22Rv1 (cell line): ENCODE measurements around the gene HEYL.

Experiments
- ZFX ChIP-seq: fragments of 450-650 bp; IDR thresholded peaks from 2 replicates; pipeline ENCODE4 v1.6.1; 2017; ENCODE audit warnings: antibody characterized with exemption, borderline replicate concordance
- TF ChIP-seq, protein P1 (sequence below): fragments of 450-650 bp; IDR thresholded peaks from 2 replicates; pipeline ENCODE4 v1.5.1; 2017; ENCODE audit warnings: mild to moderate bottlenecking

DNA sequence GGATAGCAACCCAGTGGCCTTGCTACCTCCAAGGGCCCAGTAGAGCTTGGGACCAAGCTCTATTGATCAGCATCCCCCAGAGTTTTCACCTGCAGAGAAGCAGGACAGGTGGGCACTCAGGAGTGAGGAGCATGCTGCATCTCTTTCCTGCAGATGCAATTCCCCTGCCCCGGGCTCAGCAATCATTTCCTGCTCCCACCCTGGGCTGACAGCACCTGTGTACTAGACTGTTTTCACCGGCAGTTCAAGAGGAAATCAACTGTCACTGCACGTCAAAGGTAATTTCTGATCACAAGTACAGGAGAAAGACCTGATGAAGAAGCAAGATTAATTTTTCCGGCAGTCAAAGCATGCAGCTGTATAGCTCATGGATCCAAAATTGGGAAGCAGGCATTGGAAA is 41.3 kb upstream of the HEYL start:
- TF ChIP-seq, protein P1, sequence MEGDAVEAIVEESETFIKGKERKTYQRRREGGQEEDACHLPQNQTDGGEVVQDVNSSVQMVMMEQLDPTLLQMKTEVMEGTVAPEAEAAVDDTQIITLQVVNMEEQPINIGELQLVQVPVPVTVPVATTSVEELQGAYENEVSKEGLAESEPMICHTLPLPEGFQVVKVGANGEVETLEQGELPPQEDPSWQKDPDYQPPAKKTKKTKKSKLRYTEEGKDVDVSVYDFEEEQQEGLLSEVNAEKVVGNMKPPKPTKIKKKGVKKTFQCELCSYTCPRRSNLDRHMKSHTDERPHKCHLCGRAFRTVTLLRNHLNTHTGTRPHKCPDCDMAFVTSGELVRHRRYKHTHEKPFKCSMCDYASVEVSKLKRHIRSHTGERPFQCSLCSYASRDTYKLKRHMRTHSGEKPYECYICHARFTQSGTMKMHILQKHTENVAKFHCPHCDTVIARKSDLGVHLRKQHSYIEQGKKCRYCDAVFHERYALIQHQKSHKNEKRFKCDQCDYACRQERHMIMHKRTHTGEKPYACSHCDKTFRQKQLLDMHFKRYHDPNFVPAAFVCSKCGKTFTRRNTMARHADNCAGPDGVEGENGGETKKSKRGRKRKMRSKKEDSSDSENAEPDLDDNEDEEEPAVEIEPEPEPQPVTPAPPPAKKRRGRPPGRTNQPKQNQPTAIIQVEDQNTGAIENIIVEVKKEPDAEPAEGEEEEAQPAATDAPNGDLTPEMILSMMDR = no peak
- no peak for TF ChIP-seq ZFX
